OCI-LY3 (cell line): ENCODE results near the gene SPPL3.

ENCODE experiments used
- H2AFZ ChIP-seq: fragments of 200-600, 300-600 bp; shearing (Covaris generic); 2 replicates; pipeline ENCODE4 v1.6.0; 2014; ENCODE audit warnings: antibody characterized with exemption, low read depth, low read length
- H3K27ac ChIP-seq: fragments of 200-600, 300-600 bp; sonication (generic); 2 replicates; pipeline ENCODE4 v1.5.1; 2014; ENCODE audit warnings: mild to moderate bottlenecking, low read length, moderate library complexity, mixed read lengths
- H3K27me3 ChIP-seq: fragments of 200-600, 300-600 bp; sonication (generic); 2 replicates; pipeline ENCODE4 v1.6.1; 2014; ENCODE audit warnings: low read depth, low read length, mixed read lengths
- H3K36me3 ChIP-seq: fragments of 200-600, 300-600 bp; sonication (generic); replicated peaks from 2 replicates; pipeline ENCODE3; 2014; ENCODE audit warnings: low read depth, low read length, mixed read lengths
- H3K4me1 ChIP-seq: fragments of 300-600, 200-600 bp; sonication (generic); 2 replicates; pipeline ENCODE4 v1.6.1; 2014; ENCODE audit warnings: low read length, mixed read lengths
- H3K4me2 ChIP-seq: fragments of 200-600, 300-600 bp; sonication (generic); 2 replicates; pipeline ENCODE4 v1.6.1; 2014; ENCODE audit warnings: low read length, mixed read lengths
- H3K4me3 ChIP-seq: fragments of 300-600, 200-600 bp; sonication (generic); 2 replicates; pipeline ENCODE4 v1.5.1; 2014; ENCODE audit warnings: antibody characterized with exemption, mild to moderate bottlenecking, low read length, moderate library complexity
- H3K79me2 ChIP-seq: fragments of 300-600, 200-600 bp; shearing (Covaris generic); 2 replicates; pipeline ENCODE4 v1.6.1; 2014; ENCODE audit warnings: mild to moderate bottlenecking, low read length, mixed read lengths
- H3K9ac ChIP-seq: fragments of 300-600, 200-600 bp; shearing (Covaris generic); 2 replicates; pipeline ENCODE4 v1.6.0; 2014; ENCODE audit warnings: mild to moderate bottlenecking, low read length, moderate library complexity
- H3K9me3 ChIP-seq: fragments of 200-600, 300-600 bp; shearing (Covaris generic); 2 replicates; pipeline ENCODE4 v1.6.1; 2014; ENCODE audit warnings: low read length, mixed read lengths; ENCODE audit not compliant: insufficient read depth
- H4K20me1 ChIP-seq: fragments of 200-600, 300-600 bp; sonication (generic); 2 replicates; pipeline ENCODE4 v1.6.1; 2016; ENCODE audit warnings: low read length, mixed read lengths; ENCODE audit not compliant: insufficient read depth
- EZH2phosphoT487 ChIP-seq: fragments of 200-600 bp; shearing (Covaris generic); IDR thresholded peaks from 2 replicates; pipeline ENCODE4 v1.6.1; 2018; ENCODE audit warnings: antibody characterized with exemption, mixed run types, low read depth
- TF ChIP-seq, protein P1 (sequence below): fragments of 200-600, 300-600 bp; sonication (generic); IDR thresholded peaks from 2 replicates; pipeline ENCODE4 v1.5.1; 2014; ENCODE audit warnings: antibody characterized with exemption, low read length, low read depth

SPPL3 gene

DNA sequence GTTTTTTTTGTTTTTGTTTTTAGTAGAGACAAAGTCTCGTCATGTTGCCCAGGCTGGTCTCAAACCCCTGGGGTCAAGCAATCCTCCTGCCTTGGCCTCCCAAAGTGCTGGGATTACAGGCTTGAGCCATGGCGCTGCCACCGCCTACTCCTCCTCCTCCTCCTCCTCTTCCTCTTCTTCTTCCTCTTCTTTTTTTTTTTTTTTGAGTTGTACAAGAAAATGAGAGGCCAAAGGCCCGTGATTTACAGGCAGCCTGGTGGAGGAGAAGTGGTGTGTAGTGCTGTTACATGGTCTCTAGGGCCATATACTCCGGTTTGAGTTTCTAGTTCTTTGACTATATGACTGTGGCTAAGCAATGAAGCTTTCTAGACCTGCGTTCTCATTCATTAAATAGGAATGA is 29.6 kb upstream of the SPPL3 start:
- Histone ChIP-seq H3K4me3 (no peak overlapping the region), H3K9me3 (no peaks in the 10 kb centered on the region)

DNA sequence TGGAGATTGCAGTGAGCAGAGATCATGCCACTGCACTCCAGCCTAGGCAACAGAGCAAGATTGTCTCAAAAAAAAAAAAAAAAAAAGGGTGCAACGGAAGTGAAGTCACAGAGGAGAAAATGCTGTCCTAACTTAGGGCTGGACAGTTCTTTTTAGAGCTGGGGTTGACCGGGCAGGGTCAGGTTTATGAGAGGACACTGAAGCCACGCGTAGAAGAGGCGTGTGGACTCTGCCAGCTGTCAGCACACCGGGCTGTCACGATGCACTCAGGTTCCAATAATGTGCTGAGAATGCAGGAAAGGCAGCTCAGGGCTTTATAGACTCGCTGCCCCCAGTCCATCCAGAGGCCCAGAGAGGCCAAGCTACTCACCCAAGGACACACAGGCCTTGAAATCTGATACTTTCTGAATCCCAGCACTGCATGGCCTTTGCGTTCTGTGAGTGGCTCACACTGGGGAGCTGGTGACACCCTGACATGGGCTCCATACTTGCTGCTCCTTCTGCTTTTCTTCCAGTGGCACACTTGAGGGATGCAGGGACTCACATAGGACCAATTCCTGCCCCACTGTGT is 28.9 kb upstream of the SPPL3 start:
- Histone ChIP-seq H4K20me1 (no peaks in the 10 kb centered on the region), H3K4me1 (peaks cover 6% of the 10 kb centered on the region), H3K9me3 (no peaks in the 10 kb centered on the region), H3K27me3 (no peaks in the 10 kb centered on the region), H2AFZ (no peak overlapping the region), H3K4me2 (no peak overlapping the region), H3K79me2 (no peaks in the 10 kb centered on the region), H3K36me3 (no peaks in the 10 kb centered on the region), H3K9ac (no peak overlapping the region), H3K4me3 (no peak overlapping the region), H3K27ac (no peak overlapping the region)
- TF ChIP-seq, protein P1, sequence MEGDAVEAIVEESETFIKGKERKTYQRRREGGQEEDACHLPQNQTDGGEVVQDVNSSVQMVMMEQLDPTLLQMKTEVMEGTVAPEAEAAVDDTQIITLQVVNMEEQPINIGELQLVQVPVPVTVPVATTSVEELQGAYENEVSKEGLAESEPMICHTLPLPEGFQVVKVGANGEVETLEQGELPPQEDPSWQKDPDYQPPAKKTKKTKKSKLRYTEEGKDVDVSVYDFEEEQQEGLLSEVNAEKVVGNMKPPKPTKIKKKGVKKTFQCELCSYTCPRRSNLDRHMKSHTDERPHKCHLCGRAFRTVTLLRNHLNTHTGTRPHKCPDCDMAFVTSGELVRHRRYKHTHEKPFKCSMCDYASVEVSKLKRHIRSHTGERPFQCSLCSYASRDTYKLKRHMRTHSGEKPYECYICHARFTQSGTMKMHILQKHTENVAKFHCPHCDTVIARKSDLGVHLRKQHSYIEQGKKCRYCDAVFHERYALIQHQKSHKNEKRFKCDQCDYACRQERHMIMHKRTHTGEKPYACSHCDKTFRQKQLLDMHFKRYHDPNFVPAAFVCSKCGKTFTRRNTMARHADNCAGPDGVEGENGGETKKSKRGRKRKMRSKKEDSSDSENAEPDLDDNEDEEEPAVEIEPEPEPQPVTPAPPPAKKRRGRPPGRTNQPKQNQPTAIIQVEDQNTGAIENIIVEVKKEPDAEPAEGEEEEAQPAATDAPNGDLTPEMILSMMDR: no peak
- TF ChIP-seq EZH2phosphoT487: no peak

More for the DNA sequence above, 29.6 kb upstream of the SPPL3 start:
- H3K27ac ChIP-seq: no peak overlapping the region
- no peak overlapping the region for H3K4me2 ChIP-seq
- H4K20me1 ChIP-seq: no peaks in the 10 kb centered on the region
- TF ChIP-seq, protein P1: no peak
- no peak for TF ChIP-seq EZH2phosphoT487
- no peaks in the 10 kb centered on the region for H3K79me2 ChIP-seq
- H3K4me1 ChIP-seq: peaks cover 6% of the 10 kb centered on the region
- no peaks in the 10 kb centered on the region for H3K36me3 ChIP-seq
- no peak overlapping the region for H2AFZ ChIP-seq
- H3K9ac ChIP-seq: no peak overlapping the region
- H3K27me3 ChIP-seq: peaks cover 5% of the 10 kb centered on the region; the same call in 1 of the 2 replicates

DNA sequence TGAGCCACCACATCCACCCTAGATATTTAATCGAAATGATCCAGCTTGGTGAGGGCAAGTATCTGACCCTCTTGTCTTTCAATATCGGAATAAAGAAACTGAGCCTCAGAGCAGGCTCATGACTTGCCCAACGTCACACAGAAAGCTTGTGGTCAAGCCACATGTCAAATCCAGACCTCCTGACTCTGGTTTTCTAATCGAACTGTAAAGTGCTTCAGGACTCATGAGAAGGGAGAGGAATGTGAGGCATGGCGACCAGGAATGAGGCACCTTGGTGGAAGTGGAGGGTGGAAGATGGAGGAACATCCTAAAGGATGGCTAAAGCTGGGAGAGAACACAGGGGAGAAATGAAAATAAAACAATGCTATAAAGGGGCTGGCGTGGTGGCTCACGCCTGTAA is 27.9 kb upstream of the SPPL3 start:
- Histone ChIP-seq H3K9ac (no peak overlapping the region), H2AFZ (no peak overlapping the region), H4K20me1 (no peaks in the 10 kb centered on the region), H3K9me3 (no peaks in the 10 kb centered on the region), H3K36me3 (no peaks in the 10 kb centered on the region), H3K4me2 (no peak overlapping the region), H3K4me1 (peaks cover 6% of the 10 kb centered on the region), H3K27me3 (no peaks in the 10 kb centered on the region), H3K4me3 (no peak overlapping the region), H3K27ac (no peak overlapping the region), H3K79me2 (no peaks in the 10 kb centered on the region)
- TF ChIP-seq, protein P1: no peak
- TF ChIP-seq EZH2phosphoT487: no peak

DNA sequence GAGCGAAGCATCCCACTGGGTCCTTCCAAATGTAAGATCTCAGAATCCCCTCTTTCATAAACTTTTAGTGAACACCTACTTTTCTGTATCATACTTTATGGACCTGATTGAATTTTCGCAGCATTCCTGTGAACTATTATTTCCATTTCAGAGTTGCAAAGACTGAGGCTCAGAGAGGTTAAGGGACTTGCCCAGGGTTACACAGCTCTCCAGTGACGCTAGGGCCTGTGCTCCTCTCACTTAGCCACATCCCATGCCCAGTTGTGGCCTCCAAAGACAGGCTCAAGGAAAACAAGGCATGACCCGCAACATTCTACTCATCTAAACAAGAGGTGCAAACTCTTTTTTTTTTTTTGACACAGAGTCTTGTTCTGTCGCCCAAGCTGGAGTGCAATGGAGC is 25.9 kb upstream of the SPPL3 start:
- Histone ChIP-seq H3K4me1 (no peaks in the 10 kb centered on the region; the same call in 1 of the 2 replicates), H3K27me3 (no peaks in the 10 kb centered on the region), H3K4me2 (no peak overlapping the region), H3K36me3 (no peaks in the 10 kb centered on the region), H3K79me2 (no peaks in the 10 kb centered on the region), H3K9me3 (no peaks in the 10 kb centered on the region), H2AFZ (no peak overlapping the region), H3K9ac (no peak overlapping the region), H4K20me1 (no peaks in the 10 kb centered on the region), H3K4me3 (no peak overlapping the region), H3K27ac (no peak overlapping the region)
- no peak for TF ChIP-seq EZH2phosphoT487
- TF ChIP-seq, protein P1: no peak
